ENCODE data around the gene RBFOX2.

Gene RBFOX2

DNA sequence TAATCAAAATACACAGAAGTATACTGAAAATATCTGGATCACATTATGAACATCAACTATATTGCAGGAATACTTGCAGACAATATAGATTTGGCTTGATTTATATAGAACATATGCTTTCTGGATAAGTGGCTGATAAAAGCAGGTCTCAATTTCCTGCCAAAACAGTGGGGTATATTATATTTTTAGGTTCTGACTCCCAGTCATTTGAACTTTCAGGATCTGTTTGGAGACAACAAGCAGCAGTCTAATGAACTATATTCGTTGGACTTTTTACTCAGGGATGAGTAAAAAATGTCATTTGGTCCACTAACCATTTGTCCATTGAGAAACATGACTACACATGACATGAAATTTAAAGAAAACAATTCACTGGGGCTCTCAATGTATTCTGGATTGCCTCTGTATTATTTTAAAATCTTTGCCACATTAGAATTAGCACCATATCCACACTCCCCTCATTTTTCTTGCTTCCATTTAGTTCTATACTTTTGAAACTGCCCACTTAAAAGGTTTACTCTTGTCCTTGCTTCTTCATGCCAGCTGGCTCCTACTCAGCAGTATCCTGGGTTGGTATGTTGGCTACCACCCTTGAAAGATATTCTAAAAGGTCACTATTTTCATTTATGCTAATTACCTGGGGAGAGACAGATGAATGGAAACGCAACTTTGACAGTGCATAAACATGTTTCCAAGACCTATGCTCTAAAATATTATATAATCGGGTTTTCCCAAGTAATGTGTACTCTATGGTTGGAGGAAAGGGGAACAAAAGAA lies 157.9 kb downstream of the RBFOX2 start:
- TF ChIP-seq, protein P1, sequence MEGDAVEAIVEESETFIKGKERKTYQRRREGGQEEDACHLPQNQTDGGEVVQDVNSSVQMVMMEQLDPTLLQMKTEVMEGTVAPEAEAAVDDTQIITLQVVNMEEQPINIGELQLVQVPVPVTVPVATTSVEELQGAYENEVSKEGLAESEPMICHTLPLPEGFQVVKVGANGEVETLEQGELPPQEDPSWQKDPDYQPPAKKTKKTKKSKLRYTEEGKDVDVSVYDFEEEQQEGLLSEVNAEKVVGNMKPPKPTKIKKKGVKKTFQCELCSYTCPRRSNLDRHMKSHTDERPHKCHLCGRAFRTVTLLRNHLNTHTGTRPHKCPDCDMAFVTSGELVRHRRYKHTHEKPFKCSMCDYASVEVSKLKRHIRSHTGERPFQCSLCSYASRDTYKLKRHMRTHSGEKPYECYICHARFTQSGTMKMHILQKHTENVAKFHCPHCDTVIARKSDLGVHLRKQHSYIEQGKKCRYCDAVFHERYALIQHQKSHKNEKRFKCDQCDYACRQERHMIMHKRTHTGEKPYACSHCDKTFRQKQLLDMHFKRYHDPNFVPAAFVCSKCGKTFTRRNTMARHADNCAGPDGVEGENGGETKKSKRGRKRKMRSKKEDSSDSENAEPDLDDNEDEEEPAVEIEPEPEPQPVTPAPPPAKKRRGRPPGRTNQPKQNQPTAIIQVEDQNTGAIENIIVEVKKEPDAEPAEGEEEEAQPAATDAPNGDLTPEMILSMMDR (IDR thresholded peaks at IDR 0.05; ENCODE audit: insufficient read depth, low read depth, low read length, missing control alignments): no peak
- no peak for DNase-seq (ENCODE audit: low read depth)
- no peak overlapping the region for H3K4me3 ChIP-seq (ENCODE audit: low read depth, low read length)

- TF ChIP-seq, protein P1 (IDR thresholded peaks at IDR 0.05; ENCODE audit: insufficient read depth, low read depth, low read length, missing control alignments): no peak
- H3K4me3 ChIP-seq (ENCODE audit: low read depth, low read length): no peak overlapping the region
- no peak for DNase-seq (ENCODE audit: low read depth)
These were observed 159.7 kb downstream of the RBFOX2 start for GRCh38 chr22:35868938-35869337.

DNA sequence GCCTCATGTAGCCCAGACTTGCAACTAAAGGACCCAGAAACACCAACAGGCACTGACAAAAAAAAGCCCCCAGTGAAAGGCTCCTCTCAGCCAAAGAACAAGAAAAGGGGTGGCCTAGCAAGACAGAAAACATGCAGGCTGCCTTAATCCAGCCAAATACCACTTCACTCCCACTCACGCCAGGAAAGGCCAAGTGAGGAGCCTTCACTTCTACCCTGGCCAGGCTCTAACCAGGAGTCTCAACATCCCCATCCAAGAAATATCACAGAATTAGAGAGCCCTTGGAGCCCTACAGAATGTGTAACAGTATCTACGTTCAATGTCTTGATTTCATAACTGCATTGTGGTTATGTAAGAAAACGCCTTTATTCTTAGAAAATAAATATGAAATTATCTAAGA lies 162.0 kb downstream of the RBFOX2 start:
- TF ChIP-seq, protein P1 (IDR thresholded peaks at IDR 0.05; ENCODE audit: insufficient read depth, low read depth, low read length, missing control alignments): no peak
- no peak for DNase-seq (ENCODE audit: low read depth)
- H3K4me3 ChIP-seq (ENCODE audit: low read depth, low read length): no peak overlapping the region

DNA sequence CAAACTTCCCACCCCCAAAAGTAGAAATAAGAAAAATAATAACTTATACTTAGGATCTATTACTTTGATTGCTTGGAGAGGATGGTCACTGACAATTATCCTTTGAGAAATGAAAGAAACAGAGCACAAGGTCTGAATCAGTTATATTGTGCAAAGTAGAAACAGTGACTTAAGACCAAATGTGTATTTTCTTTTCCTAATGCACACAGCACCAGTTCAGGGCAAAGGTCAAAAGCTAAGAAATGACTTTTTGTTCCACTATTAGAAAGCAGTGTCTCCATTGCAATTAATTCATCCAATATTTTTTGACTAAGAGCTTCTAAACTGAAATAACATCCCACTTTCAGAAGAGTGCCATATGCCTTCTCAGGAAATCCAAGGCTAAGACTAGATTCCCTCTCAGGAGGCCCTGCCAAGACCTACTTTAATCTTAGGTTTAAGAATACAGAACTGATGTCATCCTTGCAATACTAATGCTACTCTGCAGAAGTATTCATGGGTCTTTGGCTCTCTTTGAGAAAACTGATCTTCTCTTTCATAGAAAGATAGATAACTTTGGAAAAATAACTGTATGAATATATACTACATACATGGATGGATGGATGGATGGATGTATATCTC lies 164.0 kb downstream of the RBFOX2 start:
- TF ChIP-seq, protein P1 (IDR thresholded peaks at IDR 0.05; ENCODE audit: insufficient read depth, low read depth, low read length, missing control alignments): no peak
- no peak for DNase-seq (ENCODE audit: low read depth)
- H3K4me3 ChIP-seq (ENCODE audit: low read depth, low read length): no peak overlapping the region

GRCh38 chr22:35863432-35863831 lies 165.2 kb downstream of the RBFOX2 start:
- TF ChIP-seq, protein P1 (IDR thresholded peaks at IDR 0.05; ENCODE audit: insufficient read depth, low read depth, low read length, missing control alignments): no peak
- H3K4me3 ChIP-seq (ENCODE audit: low read depth, low read length): no peak overlapping the region
- no peak for DNase-seq (ENCODE audit: low read depth)

DNA sequence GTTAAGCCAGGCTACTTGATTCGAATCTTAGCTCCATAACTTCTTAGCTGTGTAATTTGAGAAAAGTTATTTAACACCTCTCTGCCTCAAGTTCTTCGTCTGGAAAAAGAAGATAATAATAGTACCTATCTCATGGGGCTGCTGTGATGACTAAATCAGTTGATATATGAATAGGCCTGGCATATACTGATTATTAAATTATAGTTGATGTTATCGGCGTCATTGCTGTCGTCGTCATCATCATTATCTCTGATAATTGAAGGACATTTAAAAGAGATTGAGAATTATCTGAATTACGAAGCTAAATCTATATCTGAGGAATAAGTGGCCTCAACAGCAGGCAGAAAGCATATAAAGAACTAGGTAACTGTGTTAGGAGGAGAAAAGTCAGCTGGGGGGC lies 165.9 kb downstream of the RBFOX2 start:
- DNase-seq (ENCODE audit: low read depth): no peak
- TF ChIP-seq, protein P1 (IDR thresholded peaks at IDR 0.05; ENCODE audit: insufficient read depth, low read depth, low read length, missing control alignments): no peak
- H3K4me3 ChIP-seq (ENCODE audit: low read depth, low read length): no peak overlapping the region
